Stimulated activated naive CD4-positive, alpha-beta T cell treated with Interleukin-2 at 50 U/mL for 16 hours (primary cell): Measurements from ENCODE around the gene VASH2.

ENCODE experiments used
- DNase-seq: peaks from one replicate; lab custom pipeline; 2025; lab: John Stamatoyannopoulos, UW

VASH2 gene

GRCh38 chr1:213035573-213035972, 85.2 kb downstream of the VASH2 start:
- no peak for DNase-seq
